ENCODE results near the gene BRSK2. TPM values are rescaled to one million over a fixed set of nuclear protein-coding genes. Genes with fewer than 3 reads are reported as not detected.

Gene BRSK2
- polyA plus RNA-seq, 1 of the 3 experiments (the other 2 are of a cell fraction) = 0.64 TPM

- Histone ChIP-seq H3K79me2 (ENCODE audit: insufficient read depth) (no peaks in the 10 kb centered on the region), H3K27ac (ENCODE audit: low read depth in 2 of 2, low read length in 1 of 2) (no peak overlapping the region), H3K27me3 (ENCODE audit: insufficient read depth) (no peaks in the 10 kb centered on the region), H3K9me2 (no peaks in the 10 kb centered on the region), H4K20me1 (ENCODE audit: insufficient read depth) (no peaks in the 10 kb centered on the region), H3K36me3 (replicated peaks in 1 of 2; ENCODE audit: control insufficient read depth in 1 of 2, insufficient read depth in 2 of 2, low read length in 1 of 2) (no peaks in the 10 kb centered on the region), H3K4me3 (ENCODE audit: low read depth in 2 of 2, low read length in 1 of 2) (no peak overlapping the region), H3K9me3 (no peaks in the 10 kb centered on the region), H3F3A (replicated peaks; ENCODE audit: insufficient read depth) (no peaks in the 10 kb centered on the region), H2AFZ (ENCODE audit: low read depth) (no peak overlapping the region), H3K4me2 (no peak overlapping the region), H3K9ac (no peak overlapping the region), H3K4me1 (ENCODE audit: control insufficient read depth in 1 of 2, insufficient read depth in 2 of 2, low read depth in 1 of 2, low read length in 1 of 2) (peaks cover 0 to under 1% of the 10 kb centered on the region in 2 experiments; a peak in 1 of 4 replicates)
- POLR2A ChIA-PET = no interaction called here
- 100% methylated on average over 2 of the region's 13 CpGs for WGBS (ENCODE audit: low lambda C conversion rate)
- no peak for TF ChIP-seq NRF1 (IDR thresholded peaks at IDR 0.05; ENCODE audit: low read depth, low read length)
- TF ChIP-seq FOSL2 (IDR thresholded peaks at IDR 0.05; ENCODE audit: borderline replicate concordance, low read depth) = no peak
- no peak for TF ChIP-seq CTCF (IDR thresholded peaks at IDR 0.05)
- TF ChIP-seq YY1 (IDR thresholded peaks at IDR 0.05; ENCODE audit: low read depth) = no peak
- no peak for TF ChIP-seq PBX3 (IDR thresholded peaks at IDR 0.05)
- TF ChIP-seq REST (IDR thresholded peaks at IDR 0.05; ENCODE audit: low read depth, low read length) = no peak
- TF ChIP-seq TAF1 (IDR thresholded peaks at IDR 0.05; ENCODE audit: borderline replicate concordance, low read depth, low read length) = no peak
- no peak for TF ChIP-seq POLR2AphosphoS5 (IDR thresholded peaks at IDR 0.05; ENCODE audit: low read depth, low read length)
- no peak for TF ChIP-seq RFX5 (IDR thresholded peaks at IDR 0.05; ENCODE audit: low read length)
- no peak for TF ChIP-seq FOXJ3 (CRISPR knock-in tag; IDR thresholded peaks at IDR 0.05)
- no peak for TF ChIP-seq IRF3 (IDR thresholded peaks at IDR 0.05; ENCODE audit: low read depth, low read length)
- TF ChIP-seq TEAD4 (IDR thresholded peaks at IDR 0.05; ENCODE audit: borderline replicate concordance, insufficient read depth) = no peak
- no peak for DNase-seq
- CTCF ChIA-PET = interaction anchor here (1.0 to 2.7 kb wide), 4 partner anchors 14 to 159 kb away, joined by 3 to 6 read pairs (median 4); no protein-coding TSS in a partner anchor
Observed at GRCh38 chr11:1452744-1453143, 63.0 kb downstream of the BRSK2 start.
